NCI-H2081 treated with DMSO at 0.1 percent for 48 hours (cell line): ENCODE results near the gene CDC6.

Experiments
- DNase-seq: peaks from one replicate; lab custom pipeline; 2025; lab: John Stamatoyannopoulos, UW

CDC6 gene

DNA sequence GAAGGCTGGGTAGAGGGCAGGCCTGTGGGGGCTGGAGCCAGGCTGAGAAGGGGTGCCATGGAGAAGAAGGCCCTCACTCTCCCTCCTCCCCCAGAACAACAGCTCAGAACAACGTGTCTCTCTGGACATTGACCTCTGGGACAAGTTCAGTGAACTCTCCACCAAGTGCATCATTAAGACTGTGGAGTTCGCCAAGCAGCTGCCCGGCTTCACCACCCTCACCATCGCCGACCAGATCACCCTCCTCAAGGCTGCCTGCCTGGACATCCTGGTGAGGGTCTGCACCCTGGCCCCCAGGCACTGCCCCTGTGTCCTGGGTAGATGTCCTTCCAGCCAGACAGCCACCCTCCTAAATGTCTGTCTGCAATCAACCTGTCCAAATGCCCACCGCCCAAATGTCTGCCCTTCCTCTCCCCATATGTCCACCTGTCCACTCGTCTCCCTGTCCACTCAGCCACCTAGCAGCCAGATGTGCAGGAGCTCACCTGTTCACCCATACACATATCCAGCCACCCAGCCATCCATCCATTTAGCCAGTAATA, 64.6 kb downstream of the CDC6 start:
- no peak for DNase-seq

DNA sequence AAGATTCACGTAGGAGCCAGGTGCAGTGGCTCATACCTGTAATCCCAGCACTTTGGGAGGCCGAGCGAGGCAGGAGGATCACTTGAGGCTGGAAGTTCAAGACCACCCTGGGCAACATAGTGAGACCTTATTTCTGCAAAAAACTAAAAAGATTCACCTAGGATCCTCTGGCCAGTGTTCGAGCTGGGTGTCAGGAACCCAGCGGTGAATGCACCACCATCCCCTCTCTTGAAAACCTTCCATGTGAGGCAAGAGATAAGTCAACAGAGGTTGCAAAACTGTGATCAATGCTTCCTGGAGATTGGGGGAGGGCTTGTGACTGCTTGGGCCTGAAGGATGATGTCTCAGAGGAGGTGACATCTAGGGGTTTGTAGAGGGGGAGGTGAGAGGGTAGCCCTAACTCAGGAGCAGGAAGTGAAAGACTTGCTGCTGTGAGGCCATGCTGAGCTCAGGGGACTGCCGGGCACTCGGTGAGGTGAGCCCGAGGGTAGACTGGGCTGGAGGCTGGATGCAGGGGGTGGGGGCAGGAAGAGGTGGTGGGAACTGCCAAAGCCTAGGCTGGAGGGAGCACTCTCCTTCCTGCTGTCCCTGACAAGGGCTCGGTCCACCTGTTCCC, 65.2 kb downstream of the CDC6 start:
- no peak for DNase-seq
